Neuronal stem cell (in vitro differentiated cells): ENCODE results near the gene HSPA12B.
A peak's percentile ranks its signal among the peaks of the same experiment; 100 is the strongest.

ENCODE experiments used
- DNase-seq: peaks from one replicate; pipeline ENCODE4 v3.0.0-alpha.2; 2013; ENCODE audit warnings: low spot score
- H2AFZ ChIP-seq: one replicate; pipeline ENCODE4 v1.6.1; 2013; ENCODE audit warnings: mild to moderate bottlenecking, low read length, inconsistent platforms
- H2AK5ac ChIP-seq: 2 replicates; pipeline ENCODE4 v1.6.1; 2013; ENCODE audit warnings: low read depth, mild to moderate bottlenecking, inconsistent platforms, low read length, moderate library complexity, mixed read lengths
- H2BK120ac ChIP-seq: 2 replicates; pipeline ENCODE4 v1.6.1; 2013; ENCODE audit warnings: low read depth, mild to moderate bottlenecking, inconsistent platforms, low read length, moderate library complexity, mixed read lengths
- H2BK12ac ChIP-seq: one replicate; pipeline ENCODE4 v1.6.1; 2013; ENCODE audit warnings: low read length, inconsistent platforms
- H2BK15ac ChIP-seq: 2 replicates; pipeline ENCODE4 v1.6.1; 2013; ENCODE audit warnings: mild to moderate bottlenecking, low read length, inconsistent platforms, mixed read lengths
- H2BK5ac ChIP-seq: one replicate; pipeline ENCODE4 v1.6.1; 2013; ENCODE audit warnings: inconsistent platforms, mild to moderate bottlenecking, low read length, moderate library complexity
- H3K14ac ChIP-seq: one replicate; pipeline ENCODE4 v1.6.1; 2013; ENCODE audit warnings: low read length, inconsistent platforms
- H3K18ac ChIP-seq: 2 replicates; pipeline ENCODE4 v1.6.1; 2013; ENCODE audit warnings: low read length, inconsistent platforms
- H3K23ac ChIP-seq: 2 replicates; pipeline ENCODE4 v1.6.1; 2013; ENCODE audit warnings: low read depth, mild to moderate bottlenecking, mixed read lengths, low read length, inconsistent platforms; ENCODE audit not compliant: poor library complexity
- H3K27ac ChIP-seq: replicated peaks from 3 replicates; pipeline ENCODE4 v1.5.1; 2013; ENCODE audit warnings: low read length, inconsistent platforms
- H3K27me3 ChIP-seq, 3 experiments: 2 replicates each; pipeline ENCODE4 v1.6.1; 2013; ENCODE audit warnings: low read length in 3 of 3, mild to moderate bottlenecking in 2 of 3, inconsistent platforms in 1 of 3, low read depth in 1 of 3, mixed read lengths in 1 of 3, moderate library complexity in 1 of 3; ENCODE audit not compliant: control insufficient read depth in 3 of 3, insufficient read depth in 3 of 3
- H3K36me3 ChIP-seq, 2 donors: replicated peaks in 1 of 2; 2 replicates each; pipeline ENCODE4 v1.6.1; 2013; ENCODE audit warnings: low read length in 2 of 2; ENCODE audit not compliant: control insufficient read depth in 2 of 2, insufficient read depth in 2 of 2
- H3K4ac ChIP-seq: 2 replicates; pipeline ENCODE4 v1.6.1; 2013; ENCODE audit warnings: inconsistent platforms, mild to moderate bottlenecking, low read length, moderate library complexity
- H3K4me1 ChIP-seq, 2 donors: 1 replicate in 1 of 2; 2 replicates in 1 of 2; pipeline ENCODE4 v1.6.1; 2013; ENCODE audit warnings: low read length in 2 of 2, low read depth in 1 of 2; ENCODE audit not compliant: control insufficient read depth in 2 of 2, insufficient read depth in 1 of 2
- H3K4me2 ChIP-seq: one replicate; pipeline ENCODE4 v1.6.1; 2013; ENCODE audit warnings: mild to moderate bottlenecking, low read length, inconsistent platforms; ENCODE audit not compliant: insufficient read depth, poor library complexity, severe bottlenecking
- H3K4me3 ChIP-seq, 2 donors: 2 replicates each; pipeline ENCODE4 v1.5.1; 2013; ENCODE audit warnings: low read length in 2 of 2, mild to moderate bottlenecking in 2 of 2, inconsistent platforms in 1 of 2, moderate library complexity in 1 of 2
- H3K79me1 ChIP-seq: one replicate; pipeline ENCODE4 v1.6.1; 2013; ENCODE audit warnings: low read depth, mild to moderate bottlenecking, inconsistent platforms, low read length, moderate library complexity
- H3K9ac ChIP-seq: one replicate; pipeline ENCODE4 v1.6.1; 2013; ENCODE audit warnings: mild to moderate bottlenecking, low read depth, low read length, inconsistent platforms; ENCODE audit not compliant: poor library complexity
- H3K9me3 ChIP-seq, 2 donors: replicated peaks in 1 of 2; 2 replicates each; pipeline versions ENCODE3 to v1.6.1; 2013; ENCODE audit warnings: low read length in 2 of 2, mild to moderate bottlenecking in 2 of 2, inconsistent platforms in 1 of 2, low read depth in 1 of 2, mixed read lengths in 1 of 2, moderate library complexity in 1 of 2; ENCODE audit not compliant: control insufficient read depth in 2 of 2, insufficient read depth in 1 of 2
- H4K8ac ChIP-seq: one replicate; pipeline ENCODE4 v1.6.1; 2013; ENCODE audit warnings: low read depth, mild to moderate bottlenecking, inconsistent platforms, low read length, moderate library complexity
- H4K91ac ChIP-seq: one replicate; pipeline ENCODE4 v1.6.1; 2013; ENCODE audit warnings: low read length, low read depth, mild to moderate bottlenecking, inconsistent platforms; ENCODE audit not compliant: poor library complexity
- WGBS, 2 donors: extraction: QIAGEN DNeasy Blood & Tissue Kit; methylation state at CpG; one replicate each; pipeline ENCODE4 v1.1.7; 2013; ENCODE audit warnings: missing lambda C conversion rate in 2 of 2, mixed read lengths in 1 of 2; ENCODE audit not compliant: insufficient read length in 2 of 2, insufficient replicate concordance in 1 of 2; ENCODE audit errors: extremely low coverage in 2 of 2; 5-methylcytosine and 5-hydroxymethylcytosine counted together

The HSPA12B gene

DNA sequence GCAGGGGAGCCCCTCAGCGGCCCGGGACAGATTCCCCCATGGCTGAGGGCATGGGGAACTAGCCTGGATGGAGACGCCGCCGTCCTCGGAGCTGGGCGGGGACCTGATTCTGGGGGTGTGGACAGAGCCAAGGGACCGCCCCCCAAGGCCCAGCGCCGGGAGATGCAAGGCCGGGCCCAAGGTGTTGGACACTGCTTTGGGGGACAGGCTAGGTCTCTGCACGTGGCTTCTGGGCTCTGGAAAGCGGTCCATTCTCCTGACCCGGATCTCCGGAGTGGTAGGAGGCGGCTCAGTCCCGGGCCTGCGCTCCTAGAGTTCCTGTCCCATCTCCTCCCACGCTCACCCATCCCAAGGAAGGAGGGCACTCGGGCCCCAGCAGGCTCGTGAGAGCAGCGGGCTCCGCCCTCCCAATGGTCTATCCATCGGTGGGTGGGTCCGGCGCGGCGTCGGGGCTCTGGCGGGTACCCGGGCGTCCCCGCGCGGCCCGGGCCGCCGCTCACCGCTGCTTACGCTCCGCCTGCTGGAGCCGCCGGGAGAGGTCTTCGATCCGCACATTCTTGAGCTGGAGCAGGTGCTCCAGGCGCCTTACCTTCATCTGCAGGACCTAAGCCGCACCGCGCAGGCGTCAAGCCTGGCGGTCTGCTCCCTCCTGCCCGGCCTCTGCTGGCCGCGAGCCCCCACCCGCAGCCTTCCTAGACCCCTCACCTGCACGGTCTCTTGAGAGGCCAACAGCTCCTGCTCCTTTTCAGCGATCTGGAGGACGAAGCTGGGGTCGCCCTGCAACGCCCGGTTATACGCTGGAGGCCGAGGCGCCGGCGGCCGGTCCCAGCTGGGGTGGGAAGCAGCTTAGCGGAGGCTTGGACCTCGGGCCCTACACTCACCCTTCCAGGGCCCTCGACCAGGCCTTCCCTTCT is 45.5 kb downstream of the HSPA12B start:
- H3K23ac ChIP-seq = peak overlapping the region; percentile 69
- H3K27ac ChIP-seq = no peak overlapping the region
- no peak overlapping the region for H2BK5ac ChIP-seq
- peak; percentile 47 for DNase-seq
- H3K4me2 ChIP-seq = peak overlapping the region; percentile 92
- H3K9ac ChIP-seq = peak overlapping the region; percentile 74
- H2BK120ac ChIP-seq = peak overlapping the region; percentile 75
- peaks cover 3 to 4% of the 10 kb centered on the region in 2 donors for H3K9me3 ChIP-seq
- peaks cover 3 to 10% of the 10 kb centered on the region in 2 donors for H3K4me1 ChIP-seq
- H3K4me3 ChIP-seq = peak overlapping the region; percentile 37 to 79
- H3K18ac ChIP-seq = peak overlapping the region; percentile 92
- no CpG with 5 or more reads among the region's 70 CpGs for WGBS, 2 donors
- H2AFZ ChIP-seq = peak overlapping the region; percentile 97
- H4K91ac ChIP-seq = no peak overlapping the region
- H3K4ac ChIP-seq = no peak overlapping the region
- H3K36me3 ChIP-seq = no peaks in the 10 kb centered on the region
- peak overlapping the region; percentile 95 for H3K14ac ChIP-seq
- no peaks in the 10 kb centered on the region for H3K79me1 ChIP-seq
- H2BK15ac ChIP-seq = peak overlapping the region; percentile 98
- H2AK5ac ChIP-seq = peak overlapping the region; percentile 44
- H3K27me3 ChIP-seq = peaks cover 2 to 51% (median 34%) of the 10 kb centered on the region in 3 experiments
- H2BK12ac ChIP-seq = peak overlapping the region; percentile 53
- no peak overlapping the region for H4K8ac ChIP-seq

DNA sequence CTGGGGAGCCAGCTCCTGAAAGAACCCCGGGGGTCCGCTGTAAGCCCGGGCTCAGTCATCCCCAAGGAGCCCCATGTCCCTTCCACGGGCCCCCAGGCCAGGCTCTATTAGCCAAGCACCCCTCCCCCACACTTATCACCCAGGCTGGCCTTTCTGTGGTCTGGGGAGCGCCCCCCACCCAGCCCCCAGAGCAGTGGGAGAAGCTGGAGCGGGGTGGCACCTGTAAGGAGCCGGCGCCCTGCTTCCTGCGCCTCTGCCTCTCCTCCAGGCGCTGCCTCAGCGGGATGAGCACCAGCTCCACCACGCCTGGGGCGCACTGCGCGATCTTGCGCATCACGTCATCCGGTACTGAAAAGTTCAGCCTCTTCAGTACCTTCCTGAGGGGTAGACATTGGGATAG is 46.5 kb downstream of the HSPA12B start:
- H3K9ac ChIP-seq = no peak overlapping the region
- H3K27ac ChIP-seq = no peak overlapping the region
- no peak overlapping the region for H3K4me2 ChIP-seq
- H3K79me1 ChIP-seq = no peaks in the 10 kb centered on the region
- H3K4me1 ChIP-seq = peaks cover 3 to 10% of the 10 kb centered on the region in 2 donors
- H3K18ac ChIP-seq = no peak overlapping the region
- no peak overlapping the region for H3K23ac ChIP-seq
- no peak overlapping the region for H2BK12ac ChIP-seq
- H3K27me3 ChIP-seq = peaks cover 2 to 46% (median 34%) of the 10 kb centered on the region in 3 experiments
- peak overlapping the region; percentile 27 for H2AK5ac ChIP-seq
- no peak overlapping the region for H4K8ac ChIP-seq
- H3K36me3 ChIP-seq = no peaks in the 10 kb centered on the region
- WGBS, 2 donors = no CpG with 5 or more reads among the region's 18 CpGs
- H3K14ac ChIP-seq = no peak overlapping the region
- H2BK15ac ChIP-seq = peak overlapping the region; percentile 98
- H4K91ac ChIP-seq = no peak overlapping the region
- H2BK5ac ChIP-seq = no peak overlapping the region
- DNase-seq = no peak
- H3K4me3 ChIP-seq = no peak overlapping the region
- peaks cover 3 to 4% of the 10 kb centered on the region in 2 donors for H3K9me3 ChIP-seq
- H2AFZ ChIP-seq = no peak overlapping the region
- H3K4ac ChIP-seq = no peak overlapping the region
- no peak overlapping the region for H2BK120ac ChIP-seq

DNA sequence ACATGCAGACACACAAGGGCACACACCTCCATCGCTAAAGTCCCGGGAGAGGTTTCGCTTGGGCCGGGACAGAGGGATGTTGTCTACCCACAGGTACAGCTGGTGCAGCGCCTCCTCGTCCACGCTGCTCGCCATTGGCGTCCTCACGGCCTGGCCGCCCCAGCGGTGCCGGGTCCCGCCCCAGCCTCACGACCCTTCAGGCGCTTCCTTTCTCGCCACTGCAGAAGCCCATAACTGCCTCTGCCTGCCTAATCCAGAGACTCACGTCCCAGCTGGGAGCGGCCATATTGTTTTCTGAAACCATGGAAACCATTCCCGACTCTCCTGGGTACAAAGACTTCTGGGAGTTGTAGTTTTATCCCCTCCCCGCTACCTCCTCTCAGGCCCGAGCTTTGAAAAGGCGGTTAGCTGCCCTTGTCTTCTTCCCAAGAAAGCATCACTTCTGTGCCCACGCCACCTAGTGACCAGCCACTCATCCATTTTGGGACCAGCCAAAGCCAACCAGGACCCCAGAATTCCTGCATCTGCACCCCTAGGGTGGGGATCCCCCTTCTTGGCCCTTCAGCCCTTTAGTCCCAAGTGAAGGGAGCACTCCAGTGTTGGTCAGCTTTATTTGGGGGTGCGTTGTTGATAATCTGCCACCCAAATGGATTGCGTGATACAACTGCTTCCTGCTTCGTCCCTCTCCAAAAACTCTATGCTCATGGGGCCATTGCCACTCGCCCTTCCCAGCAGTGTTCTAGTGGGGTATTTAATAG is 48.8 kb downstream of the HSPA12B start, which contains the start of gene SPEF1:
Gene SPEF1 (minus strand): TSS at position 296 of the 758 bp plus-strand sequence. CDS start 161 bp downstream, at position 135.
- Histone ChIP-seq H3K79me1 (peaks cover 11% of the 10 kb centered on the region), H3K18ac (peak within 1 kb of the TSS; percentile 18), H3K9me3 (no peaks in the 10 kb centered on the region), H3K14ac (no peak within 1 kb of the TSS), H3K27ac (no peak within 1 kb of the TSS), H3K9ac (no peak within 1 kb of the TSS), H3K4me3 (peak within 1 kb of the TSS in 1 of 2 donors; percentile 28), H2BK15ac (no peak within 1 kb of the TSS), H2BK12ac (no peak within 1 kb of the TSS), H3K4me1 (peaks cover 3 to 24% of the 10 kb centered on the region in 2 donors), H3K23ac (no peak within 1 kb of the TSS), H2BK5ac (no peak within 1 kb of the TSS), H2AFZ (peak within 1 kb of the TSS; percentile 76), H3K4me2 (peak within 1 kb of the TSS; percentile 58), H3K36me3 (peaks cover 0 to 4% of the 10 kb centered on the region in 2 donors), H3K27me3 (peaks cover 2 to 34% (median 32%) of the 10 kb centered on the region in 3 experiments), H4K91ac (no peak within 1 kb of the TSS), H2BK120ac (no peak within 1 kb of the TSS), H4K8ac (no peak within 1 kb of the TSS), H2AK5ac (no peak within 1 kb of the TSS), H3K4ac (no peak within 1 kb of the TSS)
- DNase-seq = peak; percentile 92
- no CpG with 5 or more reads among the region's 28 CpGs for WGBS, 2 donors
